ENCODE data around the gene PARM1. TPM values are rescaled to one million over a fixed set of nuclear protein-coding genes. Genes with fewer than 3 reads are reported as not detected.
"Not testable (repeated sequence)": the region's sequence is repeated elsewhere in the genome, so short reads cannot be mapped to it uniquely, and the experiment has no call there.

The PARM1 gene
- total RNA-seq, 1 experiment from 2014 or later: not detected

- Histone ChIP-seq H3K27ac (no peak overlapping the region), H3K4me1 (replicated peaks) (no peaks in the 10 kb centered on the region), H3K27me3 (replicated peaks) (no peaks in the 10 kb centered on the region), H3K9me3 (replicated peaks) (no peaks in the 10 kb centered on the region), H3K36me3 (no peaks in the 10 kb centered on the region), H3K4me3 (no peak overlapping the region)
- DNase-seq (ENCODE audit: low read depth in 1 of 2, low spot score in 2 of 2): no peak
Observed at GRCh38 chr4:74975848-74976824, 43.2 kb downstream of the PARM1 start.

GRCh38 chr4:74982546-74983252, 49.8 kb downstream of the PARM1 start:
- H3K4me1 ChIP-seq (replicated peaks): no peaks in the 10 kb centered on the region
- no peak overlapping the region for H3K27ac ChIP-seq
- no peak for DNase-seq (ENCODE audit: low read depth in 1 of 2, low spot score in 2 of 2)
- H3K27me3 ChIP-seq (replicated peaks): no peaks in the 10 kb centered on the region
- no peak overlapping the region for H3K4me3 ChIP-seq
- H3K36me3 ChIP-seq: no peaks in the 10 kb centered on the region
- no peaks in the 10 kb centered on the region for H3K9me3 ChIP-seq (replicated peaks)

GRCh38 chr4:74983253-74983635, 50.3 kb downstream of the PARM1 start:
- Histone ChIP-seq H3K27me3 (replicated peaks) (no peaks in the 10 kb centered on the region), H3K4me1 (replicated peaks) (no peaks in the 10 kb centered on the region), H3K9me3 (replicated peaks) (no peaks in the 10 kb centered on the region), H3K27ac (no peak overlapping the region), H3K36me3 (no peaks in the 10 kb centered on the region), H3K4me3 (no peak overlapping the region)
- no peak for DNase-seq (ENCODE audit: low read depth in 1 of 2, low spot score in 2 of 2)

DNA sequence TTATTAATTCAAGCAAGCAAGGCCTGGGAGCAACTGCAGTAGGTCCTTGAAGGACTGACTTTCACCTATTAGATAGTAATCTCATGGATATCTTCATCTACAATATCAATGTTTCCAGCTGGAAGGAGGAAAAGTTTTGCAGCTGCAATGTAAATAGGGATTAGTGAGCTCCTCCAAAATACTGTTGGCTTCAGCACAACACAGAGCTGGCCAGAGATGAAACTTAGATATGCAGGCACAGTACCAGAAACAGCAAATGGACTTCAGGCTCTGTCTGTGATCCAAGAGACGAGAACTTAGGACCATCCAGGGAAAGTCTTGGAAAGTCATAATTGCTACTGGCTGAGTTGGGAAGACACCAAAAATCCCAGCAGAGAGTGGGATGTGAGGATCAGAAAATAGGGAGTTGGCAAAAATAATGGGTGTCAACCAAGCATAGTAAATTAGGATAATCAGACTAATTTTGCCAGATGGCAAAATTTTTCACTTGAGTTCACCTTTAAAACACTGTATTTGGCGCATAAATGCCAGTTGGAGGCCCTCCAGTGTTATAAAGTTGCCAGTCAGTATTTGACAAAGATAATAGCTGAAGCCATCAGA, 57.5 kb downstream of the PARM1 start:
- Histone ChIP-seq H3K4me1 (replicated peaks) (no peaks in the 10 kb centered on the region), H3K27ac (no peak overlapping the region), H3K9me3 (replicated peaks) (no peaks in the 10 kb centered on the region), H3K27me3 (replicated peaks) (no peaks in the 10 kb centered on the region), H3K36me3 (no peaks in the 10 kb centered on the region), H3K4me3 (no peak overlapping the region)
- DNase-seq (ENCODE audit: low read depth in 1 of 2, low spot score in 2 of 2): no peak

GRCh38 chr4:74994436-74994835, 61.5 kb downstream of the PARM1 start:
- not testable (repeated sequence) for H3K4me1 ChIP-seq (replicated peaks); H3K36me3 ChIP-seq

GRCh38 chr4:74996996-74997395, 64.1 kb downstream of the PARM1 start:
- no peak overlapping the region for H3K27ac ChIP-seq
- no peaks in the 10 kb centered on the region for H3K27me3 ChIP-seq (replicated peaks)
- DNase-seq (ENCODE audit: low read depth in 1 of 2, low spot score in 2 of 2): no peak
- no peak overlapping the region for H3K4me3 ChIP-seq
- no peaks in the 10 kb centered on the region for H3K4me1 ChIP-seq (replicated peaks)
- H3K36me3 ChIP-seq: no peaks in the 10 kb centered on the region
- H3K9me3 ChIP-seq (replicated peaks): no peaks in the 10 kb centered on the region

More at GRCh38 chr4:74994436-74994835, 61.5 kb downstream of the PARM1 start:
- H3K27ac ChIP-seq; H3K4me3 ChIP-seq; H3K9me3 ChIP-seq (replicated peaks); DNase-seq (ENCODE audit: low read depth in 1 of 2, low spot score in 2 of 2); H3K27me3 ChIP-seq (replicated peaks): not testable (repeated sequence)

DNA sequence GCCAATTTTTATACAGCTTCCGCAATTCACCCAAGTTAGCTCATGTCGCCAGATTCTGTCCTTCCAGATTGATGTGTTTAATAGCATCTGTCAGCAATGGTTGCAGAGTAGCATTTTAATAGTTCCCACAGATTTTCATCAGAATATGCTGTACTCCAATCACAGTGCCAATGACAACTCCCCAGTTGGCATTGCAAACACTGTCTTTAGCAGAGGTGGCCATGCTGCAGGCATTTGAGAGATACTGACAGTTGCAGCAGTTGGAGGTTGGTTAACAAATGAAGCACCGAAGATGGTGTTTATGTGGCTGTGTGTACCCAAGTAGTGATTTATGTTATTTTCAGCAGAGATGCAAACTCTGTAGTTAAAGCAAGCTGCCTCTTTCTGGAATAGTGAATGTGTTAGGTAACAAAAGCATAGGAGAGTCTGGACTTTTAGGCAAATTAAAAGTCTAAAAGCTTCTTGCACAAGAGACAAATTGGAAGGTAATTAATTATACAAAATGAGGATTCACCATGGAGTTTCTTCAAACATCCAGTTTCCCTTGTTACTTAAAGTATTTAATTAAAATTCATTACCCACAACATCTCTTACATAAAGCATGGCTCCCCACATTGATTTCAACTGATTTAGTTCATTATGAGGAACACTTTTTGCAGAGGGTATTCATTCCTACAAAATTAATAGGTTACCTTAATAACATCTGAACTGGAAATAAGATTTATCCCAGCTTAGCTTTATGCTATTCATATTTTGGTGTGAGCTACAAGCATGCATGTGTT, 65.2 kb downstream of the PARM1 start:
- no peaks in the 10 kb centered on the region for H3K4me1 ChIP-seq (replicated peaks)
- H3K27me3 ChIP-seq (replicated peaks): no peaks in the 10 kb centered on the region
- no peak overlapping the region for H3K4me3 ChIP-seq
- no peak overlapping the region for H3K27ac ChIP-seq
- H3K36me3 ChIP-seq: no peaks in the 10 kb centered on the region
- no peaks in the 10 kb centered on the region for H3K9me3 ChIP-seq (replicated peaks)
- no peak for DNase-seq (ENCODE audit: low read depth in 1 of 2, low spot score in 2 of 2)

GRCh38 chr4:74999714-75000309, 66.9 kb downstream of the PARM1 start:
- no peak for DNase-seq (ENCODE audit: low read depth in 1 of 2, low spot score in 2 of 2)
- H3K27ac ChIP-seq: no peak overlapping the region
- H3K4me3 ChIP-seq: no peak overlapping the region
- no peaks in the 10 kb centered on the region for H3K27me3 ChIP-seq (replicated peaks)
- no peaks in the 10 kb centered on the region for H3K9me3 ChIP-seq (replicated peaks)
- H3K4me1 ChIP-seq (replicated peaks): no peaks in the 10 kb centered on the region
- no peaks in the 10 kb centered on the region for H3K36me3 ChIP-seq

- Histone ChIP-seq H3K9me3 (replicated peaks) (no peaks in the 10 kb centered on the region), H3K4me3 (no peak overlapping the region), H3K4me1 (replicated peaks) (no peaks in the 10 kb centered on the region), H3K36me3 (no peaks in the 10 kb centered on the region), H3K27ac (no peak overlapping the region), H3K27me3 (replicated peaks) (no peaks in the 10 kb centered on the region)
- no peak for DNase-seq (ENCODE audit: low read depth in 1 of 2, low spot score in 2 of 2)
Observed at GRCh38 chr4:75001871-75002270, 69.0 kb downstream of the PARM1 start.

- no peak overlapping the region for H3K4me3 ChIP-seq
- DNase-seq (ENCODE audit: low read depth in 1 of 2, low spot score in 2 of 2): no peak
- no peaks in the 10 kb centered on the region for H3K36me3 ChIP-seq
- H3K27ac ChIP-seq: no peak overlapping the region
- H3K4me1 ChIP-seq (replicated peaks): no peaks in the 10 kb centered on the region
- no peaks in the 10 kb centered on the region for H3K27me3 ChIP-seq (replicated peaks)
- H3K9me3 ChIP-seq (replicated peaks): no peaks in the 10 kb centered on the region
Observed at GRCh38 chr4:75002381-75002780, 69.5 kb downstream of the PARM1 start.

- Histone ChIP-seq H3K4me1 (replicated peaks) (no peaks in the 10 kb centered on the region), H3K27ac (no peak overlapping the region), H3K27me3 (replicated peaks) (no peaks in the 10 kb centered on the region), H3K9me3 (replicated peaks) (no peaks in the 10 kb centered on the region), H3K4me3 (no peak overlapping the region), H3K36me3 (no peaks in the 10 kb centered on the region)
- no peak for DNase-seq (ENCODE audit: low read depth in 1 of 2, low spot score in 2 of 2)
Observed at GRCh38 chr4:75003979-75004378, 71.1 kb downstream of the PARM1 start.

DNA sequence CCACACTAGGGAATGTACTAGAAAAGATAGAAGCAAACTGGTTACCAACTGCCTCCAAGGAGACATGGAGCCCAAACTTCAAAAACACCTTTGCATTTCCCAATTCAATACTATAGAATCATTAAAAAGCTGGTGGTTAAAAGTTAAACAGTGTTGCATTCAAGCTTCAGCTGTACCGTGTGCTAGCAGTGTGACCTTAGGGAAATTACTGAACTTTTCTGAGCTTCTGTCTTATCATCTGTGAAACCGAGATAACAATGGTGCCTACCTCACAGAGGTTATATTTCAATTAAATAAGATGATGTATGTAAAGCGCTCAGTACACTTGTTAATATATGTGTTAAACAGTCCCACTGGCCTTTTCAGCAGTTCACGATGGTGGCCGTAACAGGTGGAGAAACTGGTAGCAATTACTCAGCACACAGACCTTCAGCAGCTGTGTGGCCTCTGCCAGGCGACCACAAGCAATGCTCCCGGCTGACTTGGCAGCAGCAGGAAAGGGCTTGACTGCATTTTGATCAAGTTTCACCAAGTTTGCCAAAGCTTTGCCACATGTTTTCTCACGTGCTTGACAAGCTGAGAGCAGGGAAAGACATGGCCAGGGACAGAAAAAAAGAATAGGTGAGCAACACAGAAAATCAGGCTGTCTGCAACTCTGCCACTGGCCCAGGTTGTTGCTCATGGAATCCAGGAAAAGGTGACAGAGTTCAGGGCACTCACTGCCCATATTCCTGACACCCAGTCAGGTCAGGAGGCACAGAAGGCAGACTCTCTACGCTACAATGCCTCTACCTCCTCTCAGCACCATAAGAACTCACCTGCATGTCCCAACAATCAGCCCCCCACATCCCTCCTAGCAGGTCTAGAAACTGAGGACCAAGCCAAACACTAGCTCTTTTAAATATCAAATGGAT, 72.1 kb downstream of the PARM1 start:
- Histone ChIP-seq H3K4me1 (replicated peaks) (no peaks in the 10 kb centered on the region), H3K27ac (no peak overlapping the region), H3K27me3 (replicated peaks) (no peaks in the 10 kb centered on the region), H3K4me3 (no peak overlapping the region), H3K36me3 (no peaks in the 10 kb centered on the region), H3K9me3 (replicated peaks) (no peaks in the 10 kb centered on the region)
- no peak for DNase-seq (ENCODE audit: low read depth in 1 of 2, low spot score in 2 of 2)
